Ovary (tissue), 3 donors: Measurements from ENCODE around the gene ABCA1.

Source experiments
- CTCF ChIP-seq, 3 donors: fragments of 450-650 bp in 2 of 3; fragments of 200-600 bp in 1 of 3; IDR thresholded peaks; one replicate each; pipeline versions ENCODE4 v1.5.1 to v1.8.0; 2016 to 2022; ENCODE audit warnings: antibody characterized with exemption in 3 of 3, mild to moderate bottlenecking in 1 of 3
- EP300 ChIP-seq: sonication (generic); formaldehyde crosslinking; IDR thresholded peaks from one replicate; pipeline ENCODE4 v1.6.1; 2017; ENCODE audit warnings: antibody characterized with exemption
- POLR2A ChIP-seq: fragments of 450-650 bp; IDR thresholded peaks from one replicate; pipeline ENCODE4 v1.6.1; 2017; ENCODE audit warnings: antibody characterized with exemption, mild to moderate bottlenecking, moderate library complexity
- donor health status: DM: no; HTN: no; CAD: no.

DNA sequence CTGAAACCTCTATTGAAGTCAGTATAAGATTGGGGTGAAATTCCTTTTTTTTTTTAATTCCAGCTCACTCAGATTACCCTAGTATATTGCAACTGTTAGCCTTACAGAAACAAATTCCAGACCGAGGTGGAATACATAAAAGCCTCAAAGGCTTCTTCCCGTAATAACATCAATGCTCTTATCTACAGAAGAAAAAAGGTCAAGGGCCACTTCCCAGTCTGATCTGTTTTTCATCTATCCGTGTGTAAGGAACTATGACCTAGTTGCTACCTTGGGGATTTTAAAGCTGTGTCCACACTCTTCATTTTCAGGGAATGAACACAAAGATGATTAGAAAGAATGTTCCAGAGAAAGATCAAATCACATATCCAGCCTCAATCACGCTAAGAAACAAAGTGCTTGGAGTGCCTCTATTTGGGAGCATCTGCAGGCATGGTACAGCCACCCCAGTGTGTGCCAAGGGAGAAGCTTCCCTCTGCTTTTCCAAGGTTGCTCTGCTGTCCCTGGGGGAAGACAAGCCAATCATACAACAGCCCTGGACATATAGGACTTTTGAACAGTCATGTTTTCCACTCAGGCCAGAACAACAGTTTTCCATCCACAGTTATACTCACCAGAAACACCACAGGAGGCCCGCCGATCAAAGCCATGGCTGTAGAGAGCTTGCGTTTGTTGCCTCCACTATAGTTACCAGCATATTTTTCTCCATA is 140.5 kb downstream of the ABCA1 start:
- TF ChIP-seq CTCF (IDR thresholded peaks at IDR 0.05) (no peak), EP300 (no peak), POLR2A (no peak)
